Breast epithelium (tissue), 4 donors: ENCODE data around the gene TMEM132D. TPM values are rescaled to one million over a fixed set of nuclear protein-coding genes. Genes with fewer than 3 reads are reported as not detected.

Experiments used
- DNase-seq, 2 donors: peaks; one replicate each; pipeline ENCODE4 v3.0.0-alpha.2; 2019; ENCODE audit warnings: low spot score in 2 of 2
- H3K27ac ChIP-seq, 2 donors: fragments of 200-600 bp; sonication (generic) in 1 of 2; one replicate each; pipeline ENCODE4 v1.5.1; 2016 to 2019; ENCODE audit warnings: mild to moderate bottlenecking in 1 of 2
- H3K27me3 ChIP-seq, 2 donors: fragments of 200-600 bp; sonication (generic) in 1 of 2; one replicate each; pipeline versions ENCODE4 v1.5.1 to v1.6.0; 2017 to 2019; ENCODE audit warnings: control low read depth in 1 of 2, mild to moderate bottlenecking in 1 of 2
- H3K36me3 ChIP-seq: fragments of 200-600 bp; one replicate; pipeline ENCODE4 v1.5.1; 2019
- H3K4me1 ChIP-seq, 2 donors: fragments of 200-600 bp; sonication (generic); one replicate each; pipeline ENCODE4 v1.5.1; 2016 to 2019; ENCODE audit warnings: control low read depth in 1 of 2
- H3K4me3 ChIP-seq, 3 donors: fragments of 200-600 bp; sonication (generic); 1 replicate in 2 of 3; 2 replicates in 1 of 3; pipeline ENCODE4 v1.5.1; 2016 to 2019; ENCODE audit warnings: mild to moderate bottlenecking in 3 of 3, moderate library complexity in 2 of 3
- H3K9me3 ChIP-seq, 2 donors: fragments of 200-600 bp; sonication (generic) in 1 of 2; one replicate each; pipeline ENCODE4 v1.5.1; 2016 to 2019; ENCODE audit warnings: control low read depth in 1 of 2
- POLR2A ChIP-seq: fragments of 450-650 bp; IDR thresholded peaks from one replicate; pipeline ENCODE4 v1.6.1; 2016; ENCODE audit warnings: antibody characterized with exemption, mild to moderate bottlenecking, moderate library complexity
- POLR2AphosphoS5 ChIP-seq, 3 donors: sonication (generic); formaldehyde crosslinking; IDR thresholded peaks; one replicate each; pipeline ENCODE4 v1.6.1; 2017; ENCODE audit warnings: antibody characterized with exemption in 3 of 3
- intact Hi-C: fragments of 100-400 bp; cut with DNase I; formaldehyde crosslinking; loops from one replicate; pipeline ENCODE4 v1.15.1; 2023; ENCODE audit warnings: low total_unique reads
- total RNA-seq, 3 donors: library from RNA; depleted of rRNA; stranded (reverse); fragments of >200 nt; gene quantifications; one replicate each; pipeline ENCODE4 v1.1.0, GENCODE V29; 2016
- TF ChIP-seq, protein P1 (sequence below), 3 donors: fragments of 450-650 bp; IDR thresholded peaks; one replicate each; pipeline ENCODE4 v1.5.1; 2016 to 2017; ENCODE audit warnings: antibody characterized with exemption in 3 of 3, mild to moderate bottlenecking in 3 of 3, moderate library complexity in 3 of 3

TMEM132D gene
- total RNA-seq, 3 donors from 2014 or later, result not detected

DNA sequence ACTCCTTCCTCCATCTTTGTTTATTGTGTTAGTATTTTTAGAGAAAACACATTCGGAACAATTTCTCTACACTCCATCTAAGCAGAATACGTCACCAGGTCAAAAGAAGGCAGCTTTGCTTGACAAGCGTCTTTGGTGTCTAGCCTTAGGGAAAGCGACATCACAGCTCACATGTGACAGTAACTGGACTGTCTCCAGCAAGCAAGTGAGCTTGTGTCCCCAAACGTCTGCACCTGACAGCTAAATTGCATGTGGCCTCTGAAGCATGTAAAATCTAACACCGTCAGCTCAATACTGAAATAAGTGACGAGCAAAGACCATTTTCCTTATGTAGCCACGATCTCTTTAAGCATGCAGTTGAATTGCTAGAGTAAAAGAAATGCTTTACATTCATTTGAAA lies 540.8 kb downstream of the TMEM132D start:
- no peak overlapping the region for H3K4me3 ChIP-seq
- TF ChIP-seq, protein P1, sequence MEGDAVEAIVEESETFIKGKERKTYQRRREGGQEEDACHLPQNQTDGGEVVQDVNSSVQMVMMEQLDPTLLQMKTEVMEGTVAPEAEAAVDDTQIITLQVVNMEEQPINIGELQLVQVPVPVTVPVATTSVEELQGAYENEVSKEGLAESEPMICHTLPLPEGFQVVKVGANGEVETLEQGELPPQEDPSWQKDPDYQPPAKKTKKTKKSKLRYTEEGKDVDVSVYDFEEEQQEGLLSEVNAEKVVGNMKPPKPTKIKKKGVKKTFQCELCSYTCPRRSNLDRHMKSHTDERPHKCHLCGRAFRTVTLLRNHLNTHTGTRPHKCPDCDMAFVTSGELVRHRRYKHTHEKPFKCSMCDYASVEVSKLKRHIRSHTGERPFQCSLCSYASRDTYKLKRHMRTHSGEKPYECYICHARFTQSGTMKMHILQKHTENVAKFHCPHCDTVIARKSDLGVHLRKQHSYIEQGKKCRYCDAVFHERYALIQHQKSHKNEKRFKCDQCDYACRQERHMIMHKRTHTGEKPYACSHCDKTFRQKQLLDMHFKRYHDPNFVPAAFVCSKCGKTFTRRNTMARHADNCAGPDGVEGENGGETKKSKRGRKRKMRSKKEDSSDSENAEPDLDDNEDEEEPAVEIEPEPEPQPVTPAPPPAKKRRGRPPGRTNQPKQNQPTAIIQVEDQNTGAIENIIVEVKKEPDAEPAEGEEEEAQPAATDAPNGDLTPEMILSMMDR (IDR thresholded peaks at IDR 0.05), result no peak
- TF ChIP-seq POLR2AphosphoS5 (IDR thresholded peaks at IDR 0.05) (no peak), POLR2A (no peak)
- H3K27me3 ChIP-seq, result no peaks in the 10 kb centered on the region
- no peaks in the 10 kb centered on the region for H3K36me3 ChIP-seq
- peaks cover 4 to 11% of the 10 kb centered on the region in 2 donors for H3K9me3 ChIP-seq
- H3K27ac ChIP-seq, result no peak overlapping the region
- DNase-seq, result no peak
- intact Hi-C loops, result no loop called here
- no peaks in the 10 kb centered on the region for H3K4me1 ChIP-seq

DNA sequence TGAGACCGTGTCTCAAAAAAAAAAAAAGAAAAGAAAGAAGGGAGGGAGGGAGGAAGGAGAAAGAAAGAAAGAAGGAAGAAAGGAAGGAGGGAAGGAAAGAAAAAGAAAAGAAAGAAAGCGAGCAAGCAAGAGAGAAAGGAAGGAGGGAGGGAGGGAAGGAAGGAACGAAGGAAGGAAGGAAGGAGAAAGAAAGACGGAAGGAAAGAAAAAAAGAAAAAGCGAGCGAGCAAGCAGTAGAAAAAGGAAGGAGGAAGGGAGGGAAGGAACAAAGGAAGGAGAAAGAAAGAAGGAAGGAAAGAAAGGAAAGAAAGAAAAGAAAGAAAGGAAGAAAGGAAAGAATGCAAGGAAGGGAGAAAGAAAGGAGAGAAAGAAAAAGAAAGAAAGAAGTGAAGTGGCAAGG lies 546.6 kb downstream of the TMEM132D start:
- H3K4me1 ChIP-seq, result no peaks in the 10 kb centered on the region
- H3K27ac ChIP-seq, result no peak overlapping the region
- H3K36me3 ChIP-seq, result no peaks in the 10 kb centered on the region
- no peak overlapping the region for H3K4me3 ChIP-seq
- intact Hi-C loops, result no loop called here
- TF ChIP-seq, protein P1 (IDR thresholded peaks at IDR 0.05), result no peak
- no peak for TF ChIP-seq POLR2AphosphoS5 (IDR thresholded peaks at IDR 0.05)
- no peak for TF ChIP-seq POLR2A
- no peaks in the 10 kb centered on the region for H3K27me3 ChIP-seq
- no peak for DNase-seq
- H3K9me3 ChIP-seq, result peaks cover 0 to 16% of the 10 kb centered on the region in 2 donors

DNA sequence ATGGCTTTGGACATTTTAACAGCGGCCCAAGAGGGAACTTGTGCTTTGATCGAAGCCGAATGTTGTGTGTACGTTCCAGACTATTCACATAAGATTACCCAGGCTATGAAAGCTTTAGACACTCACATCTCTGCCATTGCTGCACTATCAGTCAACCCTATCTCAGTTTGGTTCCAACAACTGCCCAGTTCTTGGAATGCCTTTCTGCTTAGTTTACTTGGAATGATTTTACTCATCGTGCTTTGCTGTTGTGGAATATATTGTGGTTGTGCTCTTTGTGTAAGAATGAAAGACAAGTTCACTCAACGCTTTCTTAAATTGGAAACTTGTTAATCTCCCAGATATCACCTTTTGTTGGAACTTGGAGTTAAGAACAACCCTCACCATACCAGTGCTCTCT lies 552.3 kb downstream of the TMEM132D start:
- H3K9me3 ChIP-seq, result peaks cover 0 to 24% of the 10 kb centered on the region in 2 donors
- no peak overlapping the region for H3K27ac ChIP-seq
- H3K27me3 ChIP-seq, result no peaks in the 10 kb centered on the region
- intact Hi-C loops, result no loop called here
- no peaks in the 10 kb centered on the region for H3K4me1 ChIP-seq
- no peaks in the 10 kb centered on the region for H3K36me3 ChIP-seq
- no peak for TF ChIP-seq POLR2AphosphoS5 (IDR thresholded peaks at IDR 0.05)
- TF ChIP-seq, protein P1 (IDR thresholded peaks at IDR 0.05), result no peak
- no peak for DNase-seq
- no peak overlapping the region for H3K4me3 ChIP-seq

DNA sequence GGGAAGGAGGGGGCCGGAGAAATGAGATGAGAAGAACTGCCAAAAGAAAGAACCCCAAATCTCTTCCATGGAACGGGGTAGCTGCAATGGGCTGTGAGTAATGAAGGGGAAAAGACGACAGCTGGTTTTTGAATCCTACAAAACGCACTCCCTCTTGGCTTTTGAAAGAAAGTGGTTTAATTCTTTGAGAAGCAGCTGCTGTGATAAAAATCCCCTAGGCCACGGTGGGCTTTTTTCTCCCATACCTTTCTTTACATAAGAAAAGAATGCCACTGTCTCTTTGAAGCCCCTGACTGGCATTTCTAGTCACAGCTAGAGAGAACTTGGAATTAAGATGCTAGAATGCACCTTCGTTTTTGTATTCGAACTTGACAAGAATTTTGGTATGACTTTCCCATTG lies 564.5 kb downstream of the TMEM132D start:
- intact Hi-C loops, result no loop called here
- TF ChIP-seq POLR2A, result no peak
- no peak for TF ChIP-seq POLR2AphosphoS5 (IDR thresholded peaks at IDR 0.05)
- TF ChIP-seq, protein P1 (IDR thresholded peaks at IDR 0.05), result no peak
- Histone ChIP-seq H3K9me3 (peaks cover 15 to 18% of the 10 kb centered on the region in 2 donors), H3K27ac (no peak overlapping the region), H3K4me1 (no peaks in the 10 kb centered on the region), H3K4me3 (no peak overlapping the region), H3K27me3 (no peaks in the 10 kb centered on the region), H3K36me3 (no peaks in the 10 kb centered on the region)
- no peak for DNase-seq

DNA sequence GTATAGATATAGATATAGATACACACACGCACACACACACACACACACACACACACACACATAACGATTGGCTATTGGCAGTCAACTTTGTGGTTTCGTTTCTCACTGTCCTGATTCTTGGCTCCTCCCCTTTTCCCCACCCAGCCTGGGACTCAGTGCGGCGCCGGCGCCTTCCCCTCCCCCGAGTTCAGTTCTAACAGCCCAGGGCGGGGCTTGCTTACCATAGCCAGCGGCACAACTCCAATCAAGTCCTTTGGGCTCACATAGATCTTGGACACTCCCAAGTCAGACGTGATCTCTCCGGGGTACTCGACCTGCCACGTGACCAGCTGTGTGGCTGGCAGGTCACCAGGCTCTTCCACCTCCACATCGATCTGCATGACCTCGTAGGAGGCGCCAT lies 566.4 kb downstream of the TMEM132D start:
- no peak overlapping the region for H3K4me3 ChIP-seq
- H3K9me3 ChIP-seq, result peaks cover 15 to 18% of the 10 kb centered on the region in 2 donors
- DNase-seq, result no peak
- H3K27ac ChIP-seq, result no peak overlapping the region
- H3K27me3 ChIP-seq, result no peaks in the 10 kb centered on the region
- H3K36me3 ChIP-seq, result no peaks in the 10 kb centered on the region
- no peak for TF ChIP-seq POLR2A
- no peak for TF ChIP-seq POLR2AphosphoS5 (IDR thresholded peaks at IDR 0.05)
- TF ChIP-seq, protein P1 (IDR thresholded peaks at IDR 0.05), result no peak
- intact Hi-C loops, result no loop called here
- no peaks in the 10 kb centered on the region for H3K4me1 ChIP-seq
